Natural killer cell treated with Interleukin-12 subunit alpha and Interleukin-12 subunit beta and Interleukin-15 and Interleukin-18, amount 100 ng/mL, for 72 hours (primary cell): Measurements from ENCODE around the gene CDC20B. TPM values are rescaled to one million over a fixed set of nuclear protein-coding genes. Genes with fewer than 3 reads are reported as not detected.
A peak's percentile ranks its signal among the peaks of the same experiment; 100 is the strongest.

Experiments
- ATAC-seq, 2 donors: fragments of 150-1000 bp; cut with Tn5 transposase in 1 of 2; sonication (Bioruptor Pico), chemical (Tn5 transposase) in 1 of 2; 2 replicates each; pipeline ENCODE4 v1.10.0; 2021
- DNase-seq: peaks from one replicate; pipeline ENCODE4 v3.0.0; 2022; ENCODE audit warnings: low spot score
- H3K27ac Mint-ChIP-seq, 2 donors: 1 replicate in 1 of 2; 2 replicates in 1 of 2; pipeline ENCODE4 v1.8.0; 2022; ENCODE audit warnings: mixed read lengths in 2 of 2, mild to moderate bottlenecking in 1 of 2, moderate library complexity in 1 of 2
- H3K27me3 Mint-ChIP-seq, 2 donors: 1 replicate in 1 of 2; 2 replicates in 1 of 2; pipeline ENCODE4 v1.8.0; 2022; ENCODE audit warnings: mixed read lengths in 2 of 2
- H3K36me3 Mint-ChIP-seq: one replicate; pipeline ENCODE4 v1.8.0; 2022; ENCODE audit warnings: mixed read lengths
- H3K4me1 Mint-ChIP-seq, 2 donors: 1 replicate in 1 of 2; 2 replicates in 1 of 2; pipeline ENCODE4 v1.8.0; 2022; ENCODE audit warnings: low read depth in 2 of 2, mixed read lengths in 2 of 2, mild to moderate bottlenecking in 1 of 2
- H3K4me3 Mint-ChIP-seq: one replicate; pipeline ENCODE4 v1.8.0; 2022; ENCODE audit warnings: mixed read lengths
- H3K9me3 Mint-ChIP-seq: 2 replicates; pipeline ENCODE4 v1.8.0; 2022; ENCODE audit warnings: mixed read lengths
- total RNA-seq, 2 donors: library from RNA; stranded (reverse); gene quantifications; one replicate each; pipeline ENCODE4 v1.2.3, GENCODE V29; 2022

Gene CDC20B
- total RNA-seq, 2 donors from 2014 or later, result 0.31 TPM; not detected in 1

- Mint-ChIP-seq H3K36me3 (peaks cover 5% of the 10 kb centered on the region), H3K9me3 (no peaks in the 10 kb centered on the region), H3K27ac (no peak overlapping the region), H3K4me3 (peak overlapping the region; percentile 44), H3K27me3 (peaks cover 47 to 75% of the 10 kb centered on the region in 2 donors), H3K4me1 (peaks cover 16 to 22% of the 10 kb centered on the region in 2 donors)
- DNase-seq (no peak), ATAC-seq (no peak)
Observed at GRCh38 chr5:55177078-55177477, 4.1 kb upstream of the CDC20B start.

GRCh38 chr5:55176176-55176818, 3.3 kb upstream of the CDC20B start:
- Mint-ChIP-seq H3K4me1 (peaks cover 16 to 22% of the 10 kb centered on the region in 2 donors), H3K27me3 (peaks cover 43 to 68% of the 10 kb centered on the region in 2 donors), H3K36me3 (peaks cover 5% of the 10 kb centered on the region), H3K4me3 (peak overlapping the region; percentile 44), H3K27ac (no peak overlapping the region), H3K9me3 (no peaks in the 10 kb centered on the region)
- ATAC-seq (peak; percentile 34), DNase-seq (no peak)

- peaks cover 5% of the 10 kb centered on the region for H3K36me3 Mint-ChIP-seq
- peaks cover 16 to 22% of the 10 kb centered on the region in 2 donors for H3K4me1 Mint-ChIP-seq
- H3K9me3 Mint-ChIP-seq, result no peaks in the 10 kb centered on the region
- ATAC-seq, result no peak
- peak overlapping the region; percentile 44 for H3K4me3 Mint-ChIP-seq
- DNase-seq, result no peak
- no peak overlapping the region for H3K27ac Mint-ChIP-seq
- H3K27me3 Mint-ChIP-seq, result peaks cover 39 to 66% of the 10 kb centered on the region in 2 donors
Observed at GRCh38 chr5:55175781-55176175, 2.8 kb upstream of the CDC20B start.

- no peaks in the 10 kb centered on the region for H3K9me3 Mint-ChIP-seq
- no peak for DNase-seq
- peaks cover 5% of the 10 kb centered on the region for H3K36me3 Mint-ChIP-seq
- H3K27ac Mint-ChIP-seq, result no peak overlapping the region
- peak overlapping the region; percentile 87 for H3K4me3 Mint-ChIP-seq
- no peak for ATAC-seq
- H3K27me3 Mint-ChIP-seq, result peaks cover 37 to 64% of the 10 kb centered on the region in 2 donors
- H3K4me1 Mint-ChIP-seq, result peaks cover 16 to 22% of the 10 kb centered on the region in 2 donors
Observed at GRCh38 chr5:55173687-55174230, 782 bp upstream of the CDC20B start.

- DNase-seq, result peak; percentile 75
- Mint-ChIP-seq H3K36me3 (no peaks in the 10 kb centered on the region), H3K27ac (peak overlapping the region in 1 of 2 donors; percentile 35), H3K4me1 (peaks cover 16 to 22% of the 10 kb centered on the region in 2 donors), H3K27me3 (peaks cover 35 to 58% of the 10 kb centered on the region in 2 donors), H3K9me3 (no peaks in the 10 kb centered on the region), H3K4me3 (peak overlapping the region; percentile 87)
- ATAC-seq, result peak; percentile 60
Observed at GRCh38 chr5:55172051-55172899, 702 bp downstream of the CDC20B start.

GRCh38 chr5:55171471-55171870, 1.5 kb downstream of the CDC20B start:
- ATAC-seq (no peak), DNase-seq (no peak)
- Mint-ChIP-seq H3K4me1 (peaks cover 16 to 17% of the 10 kb centered on the region in 2 donors), H3K36me3 (no peaks in the 10 kb centered on the region), H3K9me3 (no peaks in the 10 kb centered on the region), H3K27ac (no peak overlapping the region), H3K27me3 (peaks cover 32 to 54% of the 10 kb centered on the region in 2 donors), H3K4me3 (no peak overlapping the region)

- H3K36me3 Mint-ChIP-seq, result no peaks in the 10 kb centered on the region
- no peaks in the 10 kb centered on the region for H3K9me3 Mint-ChIP-seq
- no peak overlapping the region for H3K4me3 Mint-ChIP-seq
- DNase-seq, result no peak
- no peak overlapping the region for H3K27ac Mint-ChIP-seq
- H3K4me1 Mint-ChIP-seq, result no peaks in the 10 kb centered on the region
- no peak for ATAC-seq
- peaks cover 29 to 47% of the 10 kb centered on the region in 2 donors for H3K27me3 Mint-ChIP-seq
Observed at GRCh38 chr5:55162666-55163065, 10.3 kb downstream of the CDC20B start.

GRCh38 chr5:55160493-55161209, 12.3 kb downstream of the CDC20B start:
- H3K9me3 Mint-ChIP-seq, result no peaks in the 10 kb centered on the region
- no peak overlapping the region for H3K27ac Mint-ChIP-seq
- no peaks in the 10 kb centered on the region for H3K36me3 Mint-ChIP-seq
- H3K4me3 Mint-ChIP-seq, result no peak overlapping the region
- H3K4me1 Mint-ChIP-seq, result no peaks in the 10 kb centered on the region
- peaks cover 28 to 39% of the 10 kb centered on the region in 2 donors for H3K27me3 Mint-ChIP-seq
- ATAC-seq, result no peak
- no peak for DNase-seq

GRCh38 chr5:55159763-55160492, 13.0 kb downstream of the CDC20B start, which contains the start of gene GPX8:
Gene GPX8, plus strand, starts transcription at chr5:55160171. Its CDS starts 22 bp downstream, at chr5:55160193.
- Mint-ChIP-seq H3K27ac (no peak within 1 kb of the TSS), H3K4me3 (no peak within 1 kb of the TSS), H3K9me3 (no peaks in the 10 kb centered on the region), H3K36me3 (no peaks in the 10 kb centered on the region), H3K4me1 (no peaks in the 10 kb centered on the region), H3K27me3 (peaks cover 25 to 36% of the 10 kb centered on the region in 2 donors)
- DNase-seq (no peak), ATAC-seq (peak; percentile 59 to 62)

- DNase-seq, result no peak
- H3K9me3 Mint-ChIP-seq, result no peaks in the 10 kb centered on the region
- no peak overlapping the region for H3K27ac Mint-ChIP-seq
- peaks cover 26 to 27% of the 10 kb centered on the region in 2 donors for H3K27me3 Mint-ChIP-seq
- H3K4me1 Mint-ChIP-seq, result no peaks in the 10 kb centered on the region
- H3K4me3 Mint-ChIP-seq, result no peak overlapping the region
- no peak for ATAC-seq
- H3K36me3 Mint-ChIP-seq, result no peaks in the 10 kb centered on the region
Observed at GRCh38 chr5:55154873-55155272, 18.1 kb downstream of the CDC20B start.

GRCh38 chr5:55151923-55152842, 20.8 kb downstream of the CDC20B start:
- no peak overlapping the region for H3K4me3 Mint-ChIP-seq
- H3K27ac Mint-ChIP-seq, result no peak overlapping the region
- DNase-seq (no peak), ATAC-seq (peak in 1 of 2 donors; percentile 15)
- H3K9me3 Mint-ChIP-seq, result no peaks in the 10 kb centered on the region
- H3K27me3 Mint-ChIP-seq, result peaks cover 19 to 24% of the 10 kb centered on the region in 2 donors
- H3K4me1 Mint-ChIP-seq, result no peaks in the 10 kb centered on the region
- no peaks in the 10 kb centered on the region for H3K36me3 Mint-ChIP-seq

GRCh38 chr5:55149308-55149795, 23.6 kb downstream of the CDC20B start:
- Mint-ChIP-seq H3K4me3 (no peak overlapping the region), H3K27ac (no peak overlapping the region), H3K9me3 (no peaks in the 10 kb centered on the region), H3K4me1 (peaks cover 10 to 13% of the 10 kb centered on the region in 2 donors), H3K36me3 (no peaks in the 10 kb centered on the region), H3K27me3 (peaks cover 9 to 10% of the 10 kb centered on the region in 2 donors)
- DNase-seq (no peak), ATAC-seq (no peak)
